Upper lobe of left lung (tissue), 6 donors: ENCODE results near the gene RBFOX2. TPM values are rescaled to one million over a fixed set of nuclear protein-coding genes. Genes with fewer than 3 reads are reported as not detected.

Experiments used
- ATAC-seq, 2 donors: fragments of 200-7000 bp; cut with Tn5 transposase; one replicate each; pipeline ENCODE4 v1.9.1; 2022; ENCODE audit warnings: mild to moderate bottlenecking in 2 of 2, moderate library complexity in 2 of 2; ENCODE audit not compliant: low FRiP score in 2 of 2
- DNase-seq, 2 donors: peaks; one replicate each; pipeline ENCODE4 v3.0.0-alpha.2; 2019 to 2020
- H3K27ac ChIP-seq, 4 donors: fragments of 200-600 bp; sonication (generic); one replicate each; pipeline ENCODE4 v1.5.1; 2016 to 2019
- H3K27me3 ChIP-seq, 4 donors: fragments of 200-600 bp; sonication (generic); one replicate each; pipeline ENCODE4 v1.5.1; 2017 to 2019
- H3K36me3 ChIP-seq, 4 donors: fragments of 200-600 bp; sonication (generic); one replicate each; pipeline ENCODE4 v1.5.1; 2016 to 2019
- H3K4me1 ChIP-seq, 4 donors: fragments of 200-600 bp; sonication (generic); one replicate each; pipeline ENCODE4 v1.5.1; 2018 to 2019
- H3K4me3 ChIP-seq, 4 donors: fragments of 200-600 bp; sonication (generic); one replicate each; pipeline ENCODE4 v1.5.1; 2017 to 2019; ENCODE audit warnings: mild to moderate bottlenecking in 2 of 4, moderate library complexity in 1 of 4
- H3K9me3 ChIP-seq, 4 donors: fragments of 200-600 bp; sonication (generic); one replicate each; pipeline ENCODE4 v1.5.1; 2018 to 2019
- EP300 ChIP-seq, 4 donors: sonication (generic); formaldehyde crosslinking; IDR thresholded peaks; one replicate each; pipeline ENCODE4 v1.5.1; 2017; ENCODE audit warnings: antibody characterized with exemption in 4 of 4, control low read depth in 2 of 4
- POLR2A ChIP-seq, 4 donors: fragments of 450-650 bp; IDR thresholded peaks; one replicate each; pipeline ENCODE4 v1.5.1; 2016 to 2017; ENCODE audit warnings: antibody characterized with exemption in 4 of 4, mild to moderate bottlenecking in 2 of 4
- POLR2AphosphoS5 ChIP-seq, 2 donors: sonication (generic); formaldehyde crosslinking; IDR thresholded peaks; one replicate each; pipeline ENCODE4 v1.5.1; 2017; ENCODE audit warnings: antibody characterized with exemption in 2 of 2
- WGBS, 2 donors: methylation state at CpG; one replicate each; pipeline ENCODE4 v1.1.5; 2017 to 2018; 5-methylcytosine and 5-hydroxymethylcytosine counted together
- total RNA-seq, 6 donors: library from RNA; depleted of rRNA in 4 of 6; stranded (reverse); fragments of >200 nt in 4 of 6; gene quantifications; one replicate each; pipeline versions ENCODE4 v1.1.0 to v1.2.1, GENCODE V29; 2016 to 2021
- TF ChIP-seq, protein P1 (sequence below), 6 experiments: fragments of 450-650 bp in 4 of 6; fragments of 200-600 bp in 2 of 6; sonication (generic) in 2 of 6; IDR thresholded peaks; one replicate each; pipeline ENCODE4 v1.5.1; 2016 to 2019; ENCODE audit warnings: antibody characterized with exemption in 6 of 6
- donor health status: DM: no; HTN: no; CAD: no; lungs with moderate emphysema.
- donor health status: DM: no; HTN: yes; CAD: no; lungs with severe emphysema.

The RBFOX2 gene
- total RNA-seq, 6 donors from 2014 or later, result 47.8 to 86.4 (median 54.5) TPM

DNA sequence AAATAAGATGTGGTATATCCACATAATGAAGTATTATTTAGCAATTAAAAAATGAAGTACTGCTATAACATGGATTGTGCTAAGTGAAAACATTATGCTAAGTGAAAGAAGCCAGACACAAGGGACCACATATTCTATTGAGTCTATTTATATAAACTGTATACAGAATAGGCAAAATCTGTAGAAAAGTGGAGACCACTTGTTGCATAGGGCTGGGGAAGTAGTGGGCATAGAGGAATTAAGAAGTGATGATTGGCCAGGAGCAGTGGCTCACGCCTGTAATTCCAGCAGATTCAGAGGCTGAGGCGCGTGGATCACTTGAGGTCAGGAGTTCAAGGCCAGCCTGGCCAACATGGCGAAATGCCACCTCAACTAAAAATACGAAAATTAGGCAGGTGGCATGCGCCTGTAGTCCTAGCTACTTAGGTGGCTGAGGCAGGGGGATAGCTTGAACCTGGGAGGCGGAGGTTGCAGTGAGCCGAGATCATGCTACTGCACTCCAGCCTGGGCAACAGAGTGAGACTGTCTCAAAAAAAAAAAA, 109.6 kb downstream of the RBFOX2 start:
- Histone ChIP-seq H3K27me3 (no peaks in the 10 kb centered on the region), H3K4me3 (no peak overlapping the region), H3K27ac (no peak overlapping the region), H3K4me1 (peaks cover 34 to 49% (median 45%) of the 10 kb centered on the region in 4 donors), H3K36me3 (no peaks in the 10 kb centered on the region), H3K9me3 (no peaks in the 10 kb centered on the region)
- no peak for ATAC-seq
- no peak for DNase-seq
- no peak for TF ChIP-seq POLR2AphosphoS5 (IDR thresholded peaks at IDR 0.05)
- no peak for TF ChIP-seq POLR2A (IDR thresholded peaks at IDR 0.05)
- TF ChIP-seq, protein P1, sequence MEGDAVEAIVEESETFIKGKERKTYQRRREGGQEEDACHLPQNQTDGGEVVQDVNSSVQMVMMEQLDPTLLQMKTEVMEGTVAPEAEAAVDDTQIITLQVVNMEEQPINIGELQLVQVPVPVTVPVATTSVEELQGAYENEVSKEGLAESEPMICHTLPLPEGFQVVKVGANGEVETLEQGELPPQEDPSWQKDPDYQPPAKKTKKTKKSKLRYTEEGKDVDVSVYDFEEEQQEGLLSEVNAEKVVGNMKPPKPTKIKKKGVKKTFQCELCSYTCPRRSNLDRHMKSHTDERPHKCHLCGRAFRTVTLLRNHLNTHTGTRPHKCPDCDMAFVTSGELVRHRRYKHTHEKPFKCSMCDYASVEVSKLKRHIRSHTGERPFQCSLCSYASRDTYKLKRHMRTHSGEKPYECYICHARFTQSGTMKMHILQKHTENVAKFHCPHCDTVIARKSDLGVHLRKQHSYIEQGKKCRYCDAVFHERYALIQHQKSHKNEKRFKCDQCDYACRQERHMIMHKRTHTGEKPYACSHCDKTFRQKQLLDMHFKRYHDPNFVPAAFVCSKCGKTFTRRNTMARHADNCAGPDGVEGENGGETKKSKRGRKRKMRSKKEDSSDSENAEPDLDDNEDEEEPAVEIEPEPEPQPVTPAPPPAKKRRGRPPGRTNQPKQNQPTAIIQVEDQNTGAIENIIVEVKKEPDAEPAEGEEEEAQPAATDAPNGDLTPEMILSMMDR (IDR thresholded peaks at IDR 0.05), result no peak
- no peak for TF ChIP-seq EP300 (IDR thresholded peaks at IDR 0.05)
- WGBS, 2 donors, result 88 to 90% methylated on average over 8 of the region's 8 CpGs

- ATAC-seq (no peak), DNase-seq (no peak)
- Histone ChIP-seq H3K4me1 (peaks cover 39 to 55% (median 49%) of the 10 kb centered on the region in 4 donors), H3K27me3 (no peaks in the 10 kb centered on the region), H3K36me3 (no peaks in the 10 kb centered on the region), H3K27ac (no peak overlapping the region), H3K9me3 (no peaks in the 10 kb centered on the region), H3K4me3 (no peak overlapping the region)
- TF ChIP-seq POLR2AphosphoS5 (IDR thresholded peaks at IDR 0.05) (no peak), POLR2A (IDR thresholded peaks at IDR 0.05) (no peak), EP300 (IDR thresholded peaks at IDR 0.05) (no peak)
- TF ChIP-seq, protein P1 (IDR thresholded peaks at IDR 0.05), result no peak
- 31 to 63% methylated on average over 3 of the region's 3 CpGs for WGBS, 2 donors
These were observed 110.2 kb downstream of the RBFOX2 start for GRCh38 chr22:35918456-35918855.

DNA sequence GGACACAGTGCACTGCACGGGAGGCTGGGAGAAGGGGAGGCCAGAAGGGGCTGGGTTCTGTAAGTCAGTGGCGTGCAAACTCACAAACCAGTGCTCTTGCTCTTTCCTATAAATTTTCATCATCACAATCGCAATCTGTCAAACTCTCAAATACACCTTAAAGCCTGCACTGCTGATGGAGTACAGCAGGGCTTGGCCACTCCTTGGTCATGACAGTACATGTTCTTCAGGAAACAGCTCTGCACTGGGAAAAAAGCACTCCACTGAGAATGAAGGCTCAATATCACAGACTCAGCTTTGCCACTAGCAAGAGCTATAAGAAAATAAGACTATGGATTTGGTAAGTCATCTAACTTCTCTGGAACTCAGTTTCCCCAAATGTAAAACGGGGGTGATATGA, 111.0 kb downstream of the RBFOX2 start:
- TF ChIP-seq EP300 (IDR thresholded peaks at IDR 0.05) (no peak), POLR2AphosphoS5 (IDR thresholded peaks at IDR 0.05) (no peak), POLR2A (IDR thresholded peaks at IDR 0.05) (no peak)
- TF ChIP-seq, protein P1 (IDR thresholded peaks at IDR 0.05), result no peak
- no peaks in the 10 kb centered on the region for H3K9me3 ChIP-seq
- no peak overlapping the region for H3K4me3 ChIP-seq
- H3K27me3 ChIP-seq, result no peaks in the 10 kb centered on the region
- no peak for ATAC-seq
- no peak overlapping the region for H3K27ac ChIP-seq
- 88 to 89% methylated on average over 4 of the region's 4 CpGs for WGBS, 2 donors
- peaks cover 46 to 60% (median 51%) of the 10 kb centered on the region in 4 donors for H3K4me1 ChIP-seq
- DNase-seq, result no peak
- no peaks in the 10 kb centered on the region for H3K36me3 ChIP-seq

- Histone ChIP-seq H3K27me3 (no peaks in the 10 kb centered on the region), H3K4me1 (peaks cover 36 to 49% (median 47%) of the 10 kb centered on the region in 4 donors), H3K27ac (peak overlapping the region; percentile 59 to 86 (median 76)), H3K9me3 (no peaks in the 10 kb centered on the region), H3K4me3 (peak overlapping the region in 3 of 4 donors; percentile 36 to 52 (median 47)), H3K36me3 (no peaks in the 10 kb centered on the region)
- TF ChIP-seq EP300 (IDR thresholded peaks at IDR 0.05) (no peak), POLR2AphosphoS5 (IDR thresholded peaks at IDR 0.05) (no peak), POLR2A (IDR thresholded peaks at IDR 0.05) (no peak)
- TF ChIP-seq, protein P1 (IDR thresholded peaks at IDR 0.05), result no peak
- WGBS, 2 donors, result 13 to 22% methylated on average over 5 of the region's 5 CpGs
- ATAC-seq, result peak; percentile 16 to 32
- DNase-seq, result no peak
These were observed 113.1 kb downstream of the RBFOX2 start for GRCh38 chr22:35915477-35916013.
